ENCODE results near the gene MACROD2.

- TF ChIP-seq, protein P1, sequence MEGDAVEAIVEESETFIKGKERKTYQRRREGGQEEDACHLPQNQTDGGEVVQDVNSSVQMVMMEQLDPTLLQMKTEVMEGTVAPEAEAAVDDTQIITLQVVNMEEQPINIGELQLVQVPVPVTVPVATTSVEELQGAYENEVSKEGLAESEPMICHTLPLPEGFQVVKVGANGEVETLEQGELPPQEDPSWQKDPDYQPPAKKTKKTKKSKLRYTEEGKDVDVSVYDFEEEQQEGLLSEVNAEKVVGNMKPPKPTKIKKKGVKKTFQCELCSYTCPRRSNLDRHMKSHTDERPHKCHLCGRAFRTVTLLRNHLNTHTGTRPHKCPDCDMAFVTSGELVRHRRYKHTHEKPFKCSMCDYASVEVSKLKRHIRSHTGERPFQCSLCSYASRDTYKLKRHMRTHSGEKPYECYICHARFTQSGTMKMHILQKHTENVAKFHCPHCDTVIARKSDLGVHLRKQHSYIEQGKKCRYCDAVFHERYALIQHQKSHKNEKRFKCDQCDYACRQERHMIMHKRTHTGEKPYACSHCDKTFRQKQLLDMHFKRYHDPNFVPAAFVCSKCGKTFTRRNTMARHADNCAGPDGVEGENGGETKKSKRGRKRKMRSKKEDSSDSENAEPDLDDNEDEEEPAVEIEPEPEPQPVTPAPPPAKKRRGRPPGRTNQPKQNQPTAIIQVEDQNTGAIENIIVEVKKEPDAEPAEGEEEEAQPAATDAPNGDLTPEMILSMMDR (IDR thresholded peaks at IDR 0.05): no peak
- TF ChIP-seq POLR2A (IDR thresholded peaks at IDR 0.05): no peak
These were observed 668.8 kb downstream of the MACROD2 start for GRCh38 chr20:14664101-14664500.
